ENCODE measurements around the gene GJA4. TPM values are rescaled to one million over a fixed set of nuclear protein-coding genes. Genes with fewer than 3 reads are reported as not detected.

Gene GJA4
- polyA plus RNA-seq, 1 of the 3 experiments (the other 2 are of a cell fraction): not detected

GRCh38 chr1:34757386-34757785, 35.4 kb upstream of the GJA4 start:
- Histone ChIP-seq H3K36me3 (replicated peaks in 1 of 2; ENCODE audit: control insufficient read depth in 1 of 2, insufficient read depth in 2 of 2, low read length in 1 of 2) (no peaks in the 10 kb centered on the region), H2AFZ (ENCODE audit: low read depth) (no peak overlapping the region), H3K4me2 (no peak overlapping the region), H3K27me3 (ENCODE audit: insufficient read depth) (no peaks in the 10 kb centered on the region), H3K79me2 (ENCODE audit: insufficient read depth) (no peaks in the 10 kb centered on the region), H4K20me1 (ENCODE audit: insufficient read depth) (no peaks in the 10 kb centered on the region), H3K9ac (no peak overlapping the region), H3F3A (replicated peaks; ENCODE audit: insufficient read depth) (no peaks in the 10 kb centered on the region), H3K27ac (ENCODE audit: low read depth in 2 of 2, low read length in 1 of 2) (no peak overlapping the region), H3K4me3 (ENCODE audit: low read depth in 2 of 2, low read length in 1 of 2) (no peak overlapping the region), H3K4me1 (ENCODE audit: control insufficient read depth in 1 of 2, insufficient read depth in 2 of 2, low read depth in 1 of 2, low read length in 1 of 2) (no peaks in the 10 kb centered on the region), H3K9me3 (no peaks in the 10 kb centered on the region), H3K9me2 (no peaks in the 10 kb centered on the region)
- ChIA-PET CTCF (interaction anchor here (2.5 kb wide), 1 partner anchor 15 kb away, joined by 13 read pairs; no protein-coding TSS in a partner anchor), POLR2A (no interaction called here)
- WGBS (ENCODE audit: low lambda C conversion rate): 49% methylated on average over 9 of the region's 21 CpGs
- DNase-seq: no peak
- TF ChIP-seq FOXM1 (IDR thresholded peaks at IDR 0.05; ENCODE audit: low read depth) (no peak), PBX3 (IDR thresholded peaks at IDR 0.05) (no peak), RCOR1 (IDR thresholded peaks at IDR 0.05; ENCODE audit: low read length) (no peak), TEAD4 (IDR thresholded peaks at IDR 0.05; ENCODE audit: borderline replicate concordance, insufficient read depth) (no peak), RXRA (IDR thresholded peaks at IDR 0.05; ENCODE audit: borderline replicate concordance, low read depth) (no peak), MEF2A (IDR thresholded peaks at IDR 0.05; ENCODE audit: borderline replicate concordance, low read depth) (no peak), RAD21 (IDR thresholded peaks at IDR 0.05; ENCODE audit: low read length) (no peak), EZH2phosphoT487 (IDR thresholded peaks at IDR 0.05; ENCODE audit: borderline replicate concordance, low read depth) (no peak), ZBTB33 (IDR thresholded peaks at IDR 0.05; ENCODE audit: borderline replicate concordance, low read depth) (no peak), MAX (IDR thresholded peaks at IDR 0.05; ENCODE audit: low read depth) (no peak), MXI1 (IDR thresholded peaks at IDR 0.05; ENCODE audit: low read depth, low read length) (no peak), FOSL2 (IDR thresholded peaks at IDR 0.05; ENCODE audit: borderline replicate concordance, low read depth) (no peak)

- DNase-seq: no peak
- no peaks in the 10 kb centered on the region for H3K79me2 ChIP-seq (ENCODE audit: insufficient read depth)
- WGBS (ENCODE audit: low lambda C conversion rate): 38% methylated on average over 3 of the region's 4 CpGs
- TF ChIP-seq IRF3 (IDR thresholded peaks at IDR 0.05; ENCODE audit: low read depth, low read length) (no peak), RCOR1 (IDR thresholded peaks at IDR 0.05; ENCODE audit: low read length) (no peak), RAD21 (IDR thresholded peaks at IDR 0.05; ENCODE audit: low read length) (no peak), CTCF (IDR thresholded peaks at IDR 0.05) (no peak), NFIC (IDR thresholded peaks at IDR 0.05; ENCODE audit: borderline replicate concordance) (no peak), PBX3 (IDR thresholded peaks at IDR 0.05) (no peak), USF2 (IDR thresholded peaks at IDR 0.05; ENCODE audit: borderline replicate concordance, low read depth, low read length) (no peak)
- H3K9me2 ChIP-seq: no peaks in the 10 kb centered on the region
- H3K4me2 ChIP-seq: no peak overlapping the region
- no peaks in the 10 kb centered on the region for H4K20me1 ChIP-seq (ENCODE audit: insufficient read depth)
- no peaks in the 10 kb centered on the region for H3K4me1 ChIP-seq (ENCODE audit: control insufficient read depth in 1 of 2, insufficient read depth in 2 of 2, low read depth in 1 of 2, low read length in 1 of 2)
- no peak overlapping the region for H2AFZ ChIP-seq (ENCODE audit: low read depth)
- H3K36me3 ChIP-seq (replicated peaks in 1 of 2; ENCODE audit: control insufficient read depth in 1 of 2, insufficient read depth in 2 of 2, low read length in 1 of 2): no peaks in the 10 kb centered on the region
- no peaks in the 10 kb centered on the region for H3F3A ChIP-seq (replicated peaks; ENCODE audit: insufficient read depth)
- H3K27me3 ChIP-seq (ENCODE audit: insufficient read depth): no peaks in the 10 kb centered on the region
- no peak overlapping the region for H3K4me3 ChIP-seq (ENCODE audit: low read depth in 2 of 2, low read length in 1 of 2)
- ChIA-PET CTCF (interaction anchor here (1.0 to 2.5 kb wide), 2 partner anchors 16 to 94 kb away, joined by 4 to 13 read pairs; no protein-coding TSS in a partner anchor), POLR2A (no interaction called here)
- H3K9me3 ChIP-seq: no peaks in the 10 kb centered on the region
- no peak overlapping the region for H3K9ac ChIP-seq
- no peak overlapping the region for H3K27ac ChIP-seq (ENCODE audit: low read depth in 2 of 2, low read length in 1 of 2)
Observed at GRCh38 chr1:34758751-34759150, 34.0 kb upstream of the GJA4 start.
